ENCODE data around the gene SIGLEC11. TPM values are rescaled to one million over a fixed set of nuclear protein-coding genes. Genes with fewer than 3 reads are reported as not detected.

SIGLEC11 gene
- total RNA-seq, 4 donors from 2014 or later = 0.33 to 1.7 (median 0.92) TPM

- 90 to 93% methylated on average over 11 of the region's 11 CpGs for WGBS, 2 donors
- intact Hi-C loops (cut with DNase I) = loop anchor here (2.0 kb wide), 1 partner anchor 46 kb away; no protein-coding TSS in a partner anchor
- no peak for DNase-seq
- Histone ChIP-seq H3K4me3 (replicated peaks in 1 of 3) (no peak overlapping the region), H3K36me3 (peaks cover 9 to 25% of the 10 kb centered on the region in 2 donors), H3K4me1 (no peaks in the 10 kb centered on the region), H3K27ac (no peak overlapping the region), H3K27me3 (no peaks in the 10 kb centered on the region), H3K9me3 (no peaks in the 10 kb centered on the region)
- TF ChIP-seq POLR2A (IDR thresholded peaks at IDR 0.05) = no peak
- TF ChIP-seq, protein P1, sequence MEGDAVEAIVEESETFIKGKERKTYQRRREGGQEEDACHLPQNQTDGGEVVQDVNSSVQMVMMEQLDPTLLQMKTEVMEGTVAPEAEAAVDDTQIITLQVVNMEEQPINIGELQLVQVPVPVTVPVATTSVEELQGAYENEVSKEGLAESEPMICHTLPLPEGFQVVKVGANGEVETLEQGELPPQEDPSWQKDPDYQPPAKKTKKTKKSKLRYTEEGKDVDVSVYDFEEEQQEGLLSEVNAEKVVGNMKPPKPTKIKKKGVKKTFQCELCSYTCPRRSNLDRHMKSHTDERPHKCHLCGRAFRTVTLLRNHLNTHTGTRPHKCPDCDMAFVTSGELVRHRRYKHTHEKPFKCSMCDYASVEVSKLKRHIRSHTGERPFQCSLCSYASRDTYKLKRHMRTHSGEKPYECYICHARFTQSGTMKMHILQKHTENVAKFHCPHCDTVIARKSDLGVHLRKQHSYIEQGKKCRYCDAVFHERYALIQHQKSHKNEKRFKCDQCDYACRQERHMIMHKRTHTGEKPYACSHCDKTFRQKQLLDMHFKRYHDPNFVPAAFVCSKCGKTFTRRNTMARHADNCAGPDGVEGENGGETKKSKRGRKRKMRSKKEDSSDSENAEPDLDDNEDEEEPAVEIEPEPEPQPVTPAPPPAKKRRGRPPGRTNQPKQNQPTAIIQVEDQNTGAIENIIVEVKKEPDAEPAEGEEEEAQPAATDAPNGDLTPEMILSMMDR (IDR thresholded peaks at IDR 0.05) = no peak
Measured at GRCh38 chr19:49984491-49984890, 23.5 kb upstream of the SIGLEC11 start.

DNA sequence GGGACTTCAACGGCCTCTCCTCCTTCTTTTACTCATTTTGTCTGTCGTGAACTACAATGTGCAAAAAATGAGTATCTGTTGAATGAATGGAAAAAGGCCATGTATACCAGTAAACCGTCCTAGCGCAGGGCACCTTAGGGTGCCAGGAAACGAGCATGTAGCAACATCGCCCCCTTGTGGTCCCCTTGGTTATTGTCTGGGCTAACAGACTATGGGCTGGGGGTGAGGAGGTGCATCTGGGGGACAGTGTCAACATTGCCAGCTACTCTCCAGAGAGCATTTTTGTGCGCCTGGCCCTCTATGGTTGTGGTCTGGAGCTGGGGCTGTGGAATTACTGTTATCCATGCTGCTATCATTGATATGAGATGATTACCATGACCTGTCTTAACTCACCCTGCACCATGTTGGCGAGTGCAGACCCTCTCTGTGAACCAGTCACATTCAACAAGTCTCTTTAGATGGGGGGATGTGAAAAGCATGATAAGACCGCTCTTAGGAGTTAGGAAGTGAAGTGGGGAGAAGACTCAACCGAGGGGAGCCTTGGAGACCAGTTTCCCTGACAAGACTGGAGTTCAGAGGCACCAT, 22.8 kb upstream of the SIGLEC11 start:
- 40 to 42% methylated on average over 10 of the region's 10 CpGs for WGBS, 2 donors
- intact Hi-C loops (cut with DNase I) = loop anchor here (2.0 kb wide), 1 partner anchor 45 kb away; no protein-coding TSS in a partner anchor
- Histone ChIP-seq H3K27ac (no peak overlapping the region), H3K4me3 (replicated peaks in 1 of 3) (no peak overlapping the region), H3K4me1 (no peaks in the 10 kb centered on the region), H3K9me3 (no peaks in the 10 kb centered on the region), H3K27me3 (no peaks in the 10 kb centered on the region), H3K36me3 (peaks cover 10 to 18% of the 10 kb centered on the region in 2 donors)
- peak; percentile 59 to 66 for DNase-seq
- TF ChIP-seq, protein P1 (IDR thresholded peaks at IDR 0.05) = peak; percentile 67 to 89 (median 83)
- TF ChIP-seq POLR2A (IDR thresholded peaks at IDR 0.05) = no peak

- whole genome bisulfite sequencing, 2 donors = 85% methylated on average over 21 of the region's 21 CpGs
- H3K27ac ChIP-seq = no peak overlapping the region
- intact Hi-C loops (cut with DNase I) = no loop called here
- no peaks in the 10 kb centered on the region for H3K9me3 ChIP-seq
- DNase-seq = no peak
- no peaks in the 10 kb centered on the region for H3K27me3 ChIP-seq
- TF ChIP-seq POLR2A (IDR thresholded peaks at IDR 0.05) = no peak
- TF ChIP-seq, protein P1 (IDR thresholded peaks at IDR 0.05) = no peak
- H3K36me3 ChIP-seq = peaks cover 18 to 19% of the 10 kb centered on the region in 2 donors
- no peaks in the 10 kb centered on the region for H3K4me1 ChIP-seq
- H3K4me3 ChIP-seq (replicated peaks in 1 of 3) = no peak overlapping the region
Measured at GRCh38 chr19:49981603-49982593, 20.9 kb upstream of the SIGLEC11 start.

GRCh38 chr19:49978324-49978723, 17.4 kb upstream of the SIGLEC11 start:
- peaks cover 15 to 21% of the 10 kb centered on the region in 2 donors for H3K36me3 ChIP-seq
- intact Hi-C loops (cut with DNase I) = no loop called here
- no peak for DNase-seq
- TF ChIP-seq, protein P1 (IDR thresholded peaks at IDR 0.05) = no peak
- no peak for TF ChIP-seq POLR2A (IDR thresholded peaks at IDR 0.05)
- whole genome bisulfite sequencing, 2 donors = 88 to 92% methylated on average over 11 of the region's 11 CpGs
- no peak overlapping the region for H3K27ac ChIP-seq
- no peak overlapping the region for H3K4me3 ChIP-seq (replicated peaks in 1 of 3)
- no peaks in the 10 kb centered on the region for H3K9me3 ChIP-seq
- H3K27me3 ChIP-seq = no peaks in the 10 kb centered on the region
- no peaks in the 10 kb centered on the region for H3K4me1 ChIP-seq

Measured in thyroid gland (tissue), 4 donors.